Bone marrow (tissue), 2 donors: Measurements from ENCODE around the gene ANKUB1.

Experiments
- DNase-seq, 2 donors: peaks; one replicate each; lab custom pipeline; 2025; lab: John Stamatoyannopoulos, UW

The ANKUB1 gene

GRCh38 chr3:149809699-149810098 is 17.3 kb upstream of the ANKUB1 start:
- DNase-seq: no peak

- peak in 1 of 2 donors; percentile 42 for DNase-seq
Observed at GRCh38 chr3:149808209-149808829, 16.0 kb upstream of the ANKUB1 start.

GRCh38 chr3:149806171-149806778 is 13.9 kb upstream of the ANKUB1 start:
- DNase-seq: peak in 1 of 2 donors; percentile 5

GRCh38 chr3:149801639-149802038 is 9.3 kb upstream of the ANKUB1 start:
- DNase-seq: no peak

GRCh38 chr3:149801195-149801594 is 8.8 kb upstream of the ANKUB1 start:
- no peak for DNase-seq

GRCh38 chr3:149800693-149801092 is 8.3 kb upstream of the ANKUB1 start:
- no peak for DNase-seq

- peak in 1 of 2 donors; percentile 15 for DNase-seq
Observed at GRCh38 chr3:149796026-149796425, 3.7 kb upstream of the ANKUB1 start.

- no peak for DNase-seq
Observed at GRCh38 chr3:149790698-149791097, 1.7 kb downstream of the ANKUB1 start.

GRCh38 chr3:149790268-149790667 is 2.1 kb downstream of the ANKUB1 start:
- no peak for DNase-seq

GRCh38 chr3:149784064-149784704 is 8.2 kb downstream of the ANKUB1 start:
- DNase-seq: no peak

GRCh38 chr3:149783576-149783975 is 8.8 kb downstream of the ANKUB1 start:
- DNase-seq: peak in 1 of 2 donors; percentile 84

GRCh38 chr3:149781741-149782140 is 10.6 kb downstream of the ANKUB1 start:
- DNase-seq: no peak

- DNase-seq: peak in 1 of 2 donors; percentile 43
Observed at GRCh38 chr3:149781211-149781610, 11.1 kb downstream of the ANKUB1 start.

- no peak for DNase-seq
Observed at GRCh38 chr3:149777414-149778214, 14.7 kb downstream of the ANKUB1 start.

- DNase-seq: no peak
Observed at GRCh38 chr3:149776170-149776569, 16.2 kb downstream of the ANKUB1 start.

- DNase-seq: no peak
Observed at GRCh38 chr3:149772861-149773260, 19.5 kb downstream of the ANKUB1 start.

- peak in 1 of 2 donors; percentile 34 for DNase-seq
Observed at GRCh38 chr3:149771652-149772271, 20.6 kb downstream of the ANKUB1 start.

- no peak for DNase-seq
Observed at GRCh38 chr3:149770246-149770645, 22.1 kb downstream of the ANKUB1 start.

- DNase-seq: no peak
Observed at GRCh38 chr3:149768704-149769103, 23.6 kb downstream of the ANKUB1 start.

GRCh38 chr3:149767720-149768119 is 24.6 kb downstream of the ANKUB1 start:
- no peak for DNase-seq

GRCh38 chr3:149765762-149766334 is 26.5 kb downstream of the ANKUB1 start:
- peak in 1 of 2 donors; percentile 23 for DNase-seq

GRCh38 chr3:149764302-149764701 is 28.1 kb downstream of the ANKUB1 start:
- no peak for DNase-seq
